Lower lobe of right lung (tissue), 2 donors: ENCODE measurements around the gene AFTPH. TPM values are rescaled to one million over a fixed set of nuclear protein-coding genes. Genes with fewer than 3 reads are reported as not detected.

ENCODE experiments used
- ATAC-seq, 2 donors: fragments of 200-7000 bp; cut with Tn5 transposase; one replicate each; pipeline ENCODE4 v1.9.1; 2020 to 2022; ENCODE audit warnings: mild to moderate bottlenecking in 2 of 2, moderate library complexity in 2 of 2
- DNase-seq: peaks from one replicate; pipeline ENCODE4 v3.0.0-alpha.2; 2020
- H3K27ac ChIP-seq: fragments of 200-600 bp; one replicate; pipeline ENCODE4 v1.8.0; 2022
- H3K27me3 ChIP-seq: fragments of 200-600 bp; one replicate; pipeline ENCODE4 v1.8.0; 2022; ENCODE audit warnings: low read depth
- H3K36me3 ChIP-seq: fragments of 200-600 bp; one replicate; pipeline ENCODE4 v1.8.0; 2022; ENCODE audit warnings: mild to moderate bottlenecking
- H3K4me1 ChIP-seq: fragments of 200-600 bp; one replicate; pipeline ENCODE4 v1.8.0; 2022
- H3K4me3 ChIP-seq: fragments of 200-600 bp; one replicate; pipeline ENCODE4 v1.8.0; 2022; ENCODE audit warnings: mild to moderate bottlenecking
- H3K9me3 ChIP-seq: fragments of 200-600 bp; one replicate; pipeline ENCODE4 v1.8.0; 2022
- CTCF ChIP-seq: fragments of 200-600 bp; IDR thresholded peaks from one replicate; pipeline ENCODE4 v1.8.0; 2022; ENCODE audit warnings: antibody characterized with exemption, mild to moderate bottlenecking
- intact Hi-C: fragments of 100-400 bp; cut with DNase I; formaldehyde crosslinking; loops from one replicate; pipeline ENCODE4 v1.11.0; 2022
- total RNA-seq: library from RNA; stranded (reverse); fragmentation: NEBNext Ultra II Directional; extraction: Animal tissue kit (Norgen Biotek cat#: 25700); gene quantifications from one replicate; pipeline ENCODE4 v1.2.1, GENCODE V29; 2021
- donor health status: DM: no; HTN: yes; CAD: no; lungs with severe emphysema.

Gene AFTPH
- total RNA-seq, 1 donor from 2014 or later = 42.6 TPM

GRCh38 chr2:64624108-64624610 lies 100.0 kb downstream of the AFTPH start:
- intact Hi-C loops = no loop called here
- Histone ChIP-seq H3K4me3 (no peak overlapping the region), H3K36me3 (no peaks in the 10 kb centered on the region), H3K9me3 (no peaks in the 10 kb centered on the region), H3K27ac (no peak overlapping the region), H3K4me1 (no peaks in the 10 kb centered on the region), H3K27me3 (no peaks in the 10 kb centered on the region)
- ATAC-seq (no peak), DNase-seq (no peak)
- TF ChIP-seq CTCF = no peak

- no peak for ATAC-seq
- intact Hi-C loops = no loop called here
- no peaks in the 10 kb centered on the region for H3K36me3 ChIP-seq
- no peak overlapping the region for H3K27ac ChIP-seq
- no peaks in the 10 kb centered on the region for H3K4me1 ChIP-seq
- no peak for TF ChIP-seq CTCF
- no peak overlapping the region for H3K4me3 ChIP-seq
- no peaks in the 10 kb centered on the region for H3K27me3 ChIP-seq
- no peaks in the 10 kb centered on the region for H3K9me3 ChIP-seq
- DNase-seq = no peak
Measured at GRCh38 chr2:64624862-64625261, 100.7 kb downstream of the AFTPH start.

DNA sequence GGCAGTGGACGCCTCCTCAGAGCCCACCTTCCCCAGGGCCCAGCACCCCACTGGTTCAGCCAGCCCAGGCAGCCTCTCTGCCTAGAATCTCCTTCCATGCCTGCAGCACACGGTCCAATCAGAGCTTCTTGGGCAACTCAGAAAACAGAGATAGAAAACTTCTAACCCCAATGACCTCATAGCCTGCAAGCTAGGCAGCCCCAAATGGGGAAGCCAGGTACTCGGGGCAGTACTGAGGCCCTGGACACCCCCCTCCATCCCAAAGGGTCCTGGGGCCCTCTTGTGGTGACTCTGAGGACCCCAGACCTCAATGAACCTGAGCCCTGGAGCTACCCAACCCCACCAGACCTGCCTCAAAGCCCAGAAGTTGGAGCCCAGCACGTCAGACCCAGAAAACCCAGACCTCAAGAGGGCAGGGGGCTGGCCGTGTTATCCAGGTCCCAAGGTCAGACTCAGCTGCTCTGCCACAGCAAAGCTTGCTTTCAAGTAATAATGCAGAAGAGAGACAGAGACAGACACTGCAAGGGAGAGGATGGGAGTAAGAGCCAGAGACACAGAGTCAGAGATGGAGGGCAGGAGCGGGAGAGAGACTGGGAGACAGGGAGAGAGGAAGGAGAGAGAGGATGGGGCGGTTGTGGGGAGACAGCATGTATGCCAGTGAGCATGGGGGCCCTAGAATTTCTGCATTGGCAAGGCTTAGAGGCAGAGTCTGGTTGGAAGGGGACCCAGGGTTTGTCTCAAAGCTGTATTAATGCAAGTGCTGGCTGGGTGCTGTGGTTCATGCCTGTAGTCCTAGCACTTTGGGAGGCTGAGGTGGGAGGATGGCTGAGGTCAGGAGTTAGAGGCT lies 101.4 kb downstream of the AFTPH start:
- Histone ChIP-seq H3K4me3 (no peak overlapping the region), H3K4me1 (no peaks in the 10 kb centered on the region), H3K27ac (no peak overlapping the region), H3K36me3 (no peaks in the 10 kb centered on the region), H3K9me3 (no peaks in the 10 kb centered on the region), H3K27me3 (no peaks in the 10 kb centered on the region)
- ATAC-seq = no peak
- TF ChIP-seq CTCF = no peak
- intact Hi-C loops = no loop called here
- no peak for DNase-seq

DNA sequence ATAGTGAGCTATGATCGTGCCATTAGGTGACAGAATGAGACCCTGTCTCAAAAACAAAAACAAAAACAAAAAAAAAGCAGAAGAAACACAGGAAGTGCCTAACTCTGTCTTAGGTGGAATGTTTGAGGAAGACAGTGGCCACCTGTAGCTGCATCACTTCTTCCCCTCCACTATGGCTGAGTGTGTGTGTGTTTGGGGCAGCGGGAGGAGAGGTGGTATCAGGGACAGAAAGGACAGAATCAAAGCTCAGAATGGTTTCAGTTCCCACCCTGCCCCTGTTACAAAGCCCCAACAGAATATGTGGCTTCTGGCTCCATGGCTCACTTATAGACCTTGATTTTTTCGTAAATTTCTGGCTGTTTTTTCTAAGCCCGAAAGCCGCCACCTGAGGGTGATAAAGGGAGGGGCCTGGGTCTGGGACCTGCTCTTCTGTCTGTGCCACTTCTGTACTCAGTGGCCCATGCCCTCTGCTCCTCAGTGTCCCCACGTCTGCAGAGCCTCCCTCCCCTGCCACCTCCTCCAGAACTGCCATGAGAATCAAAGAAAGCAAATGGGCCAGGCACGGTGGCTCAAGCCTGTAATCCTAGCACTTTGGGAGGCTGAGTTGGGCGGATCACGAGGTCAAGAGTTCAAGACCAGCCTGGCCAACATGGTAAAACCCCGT lies 102.2 kb downstream of the AFTPH start:
- Histone ChIP-seq H3K4me3 (no peak overlapping the region), H3K4me1 (no peaks in the 10 kb centered on the region), H3K27ac (no peak overlapping the region), H3K9me3 (no peaks in the 10 kb centered on the region), H3K27me3 (no peaks in the 10 kb centered on the region), H3K36me3 (no peaks in the 10 kb centered on the region)
- intact Hi-C loops = no loop called here
- no peak for TF ChIP-seq CTCF
- DNase-seq (no peak), ATAC-seq (no peak)

DNA sequence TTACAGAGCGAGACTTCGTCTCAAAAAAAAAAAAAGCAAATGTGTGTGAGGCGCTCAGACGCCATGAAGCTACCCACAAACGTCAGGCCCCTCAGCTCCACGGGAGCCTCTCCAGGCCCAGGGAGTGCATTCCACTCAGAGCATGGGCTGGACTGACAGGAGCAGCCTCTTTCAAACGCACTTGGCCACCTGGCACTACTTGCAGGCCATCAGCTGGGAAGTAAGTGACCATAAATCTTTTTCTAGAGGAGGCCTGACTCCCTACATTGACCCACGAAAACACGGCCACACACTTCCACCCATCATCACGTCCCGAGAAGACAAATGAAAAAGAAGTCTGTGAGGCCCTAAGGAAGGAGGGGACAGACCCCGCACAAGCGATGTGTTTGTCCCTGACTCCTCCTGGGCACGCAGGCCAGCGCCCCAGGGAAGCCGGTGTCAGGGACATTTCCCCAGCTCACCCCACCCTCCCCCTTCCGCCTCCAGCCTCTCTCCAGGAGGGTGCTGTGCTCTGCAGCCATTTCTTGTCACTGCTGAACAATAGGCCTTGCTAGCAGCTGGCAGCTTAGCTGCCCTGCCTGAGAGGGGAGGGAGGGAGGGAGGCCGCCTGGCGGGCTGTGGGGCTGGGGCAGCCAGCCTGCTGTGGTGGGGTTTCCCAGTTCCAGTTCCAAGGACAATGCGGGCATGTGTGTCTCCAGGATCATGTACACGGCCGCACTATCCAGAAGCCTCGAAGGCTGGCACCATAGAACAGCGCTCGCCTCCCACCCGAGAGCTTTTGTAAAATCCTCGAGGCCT lies 103.0 kb downstream of the AFTPH start:
- Histone ChIP-seq H3K27me3 (no peaks in the 10 kb centered on the region), H3K4me1 (no peaks in the 10 kb centered on the region), H3K4me3 (no peak overlapping the region), H3K36me3 (peaks cover 3% of the 10 kb centered on the region), H3K9me3 (no peaks in the 10 kb centered on the region), H3K27ac (no peak overlapping the region)
- ATAC-seq = peak in 1 of 2 donors; percentile 15
- no peak for TF ChIP-seq CTCF
- intact Hi-C loops = no loop called here
- DNase-seq = no peak
